KMS-11 (cell line): ENCODE results near the gene TBL1Y.

Experiments
- H2AFZ ChIP-seq: fragments of 200-600 bp; sonication (generic); 2 replicates; pipeline ENCODE4 v1.6.1; 2016; ENCODE audit warnings: antibody characterized with exemption, mixed run types, low read depth
- H3K27ac ChIP-seq: fragments of 200-600 bp; sonication (generic); 2 replicates; pipeline ENCODE4 v1.6.1; 2016; ENCODE audit warnings: mild to moderate bottlenecking, mixed run types
- H3K27me3 ChIP-seq: fragments of 200-600 bp; sonication (generic); 2 replicates; pipeline ENCODE4 v1.6.1; 2017; ENCODE audit warnings: mild to moderate bottlenecking, low read depth, mixed run types, moderate library complexity; ENCODE audit not compliant: insufficient read depth
- H3K36me3 ChIP-seq: fragments of 200-600 bp; sonication (generic); 2 replicates; pipeline ENCODE4 v1.6.1; 2017; ENCODE audit warnings: mild to moderate bottlenecking, mixed run types; ENCODE audit not compliant: insufficient read depth
- H3K4me1 ChIP-seq: fragments of 200-600 bp; sonication (generic); 2 replicates; pipeline ENCODE4 v1.6.1; 2016; ENCODE audit warnings: mild to moderate bottlenecking, low read depth, mixed run types; ENCODE audit not compliant: poor library complexity, severe bottlenecking
- H3K4me2 ChIP-seq: fragments of 200-600 bp; sonication (generic); 2 replicates; pipeline ENCODE4 v1.7.0; 2016; ENCODE audit warnings: mild to moderate bottlenecking, mixed run types
- H3K4me3 ChIP-seq: fragments of 200-600 bp; sonication (generic); IDR thresholded peaks from 2 replicates; pipeline ENCODE4 v1.6.1; 2017; ENCODE audit warnings: low read depth, low read length, mixed read lengths; ENCODE audit not compliant: insufficient read depth
- H3K79me2 ChIP-seq: fragments of 200-600 bp; sonication (generic); 2 replicates; pipeline ENCODE4 v1.6.1; 2016; ENCODE audit warnings: low read depth, mixed run types; ENCODE audit not compliant: insufficient read depth
- H3K9ac ChIP-seq: fragments of 200-600 bp; sonication (generic); 2 replicates; pipeline ENCODE4 v1.6.1; 2016; ENCODE audit warnings: mild to moderate bottlenecking, mixed run types
- H4K20me1 ChIP-seq: fragments of 200-600 bp; sonication (generic); 2 replicates; pipeline ENCODE4 v1.6.1; 2016; ENCODE audit warnings: mild to moderate bottlenecking, mixed run types; ENCODE audit not compliant: insufficient read depth
- CTCF ChIP-seq: fragments of 200-600 bp; sonication (generic); conservative IDR thresholded peaks from 2 replicates; pipeline ENCODE4 v1.6.1; 2017; ENCODE audit warnings: low read depth, mild to moderate bottlenecking, antibody characterized with exemption, low read length, moderate library complexity, mixed read lengths

Gene TBL1Y

GRCh38 chrY:6921061-6921460 lies 10.6 kb downstream of the TBL1Y start:
- Histone ChIP-seq H3K27ac (no peak overlapping the region), H4K20me1 (no peaks in the 10 kb centered on the region), H2AFZ (no peak overlapping the region), H3K79me2 (no peaks in the 10 kb centered on the region), H3K4me2 (no peak overlapping the region), H3K9ac (no peak overlapping the region), H3K4me1 (no peaks in the 10 kb centered on the region), H3K27me3 (no peaks in the 10 kb centered on the region), H3K36me3 (no peaks in the 10 kb centered on the region), H3K4me3 (no peak overlapping the region)
- TF ChIP-seq CTCF, result no peak

GRCh38 chrY:6928265-6928664 lies 17.8 kb downstream of the TBL1Y start:
- Histone ChIP-seq H3K9ac (no peak overlapping the region), H3K4me3 (no peak overlapping the region), H3K36me3 (no peaks in the 10 kb centered on the region), H3K27ac (no peak overlapping the region), H2AFZ (no peak overlapping the region), H3K79me2 (no peaks in the 10 kb centered on the region), H3K27me3 (no peaks in the 10 kb centered on the region), H3K4me1 (no peaks in the 10 kb centered on the region), H3K4me2 (no peak overlapping the region), H4K20me1 (no peaks in the 10 kb centered on the region)
- no peak for TF ChIP-seq CTCF

GRCh38 chrY:6929237-6929636 lies 18.7 kb downstream of the TBL1Y start:
- TF ChIP-seq CTCF, result no peak
- Histone ChIP-seq H3K27ac (no peak overlapping the region), H2AFZ (no peak overlapping the region), H3K4me1 (no peaks in the 10 kb centered on the region), H3K4me2 (no peak overlapping the region), H3K4me3 (no peak overlapping the region), H3K27me3 (no peaks in the 10 kb centered on the region), H3K9ac (no peak overlapping the region), H4K20me1 (no peaks in the 10 kb centered on the region), H3K79me2 (no peaks in the 10 kb centered on the region), H3K36me3 (no peaks in the 10 kb centered on the region)

- H3K79me2 ChIP-seq, result no peaks in the 10 kb centered on the region
- no peak overlapping the region for H3K9ac ChIP-seq
- H3K36me3 ChIP-seq, result no peaks in the 10 kb centered on the region
- H2AFZ ChIP-seq, result no peak overlapping the region
- no peak overlapping the region for H3K27ac ChIP-seq
- H3K4me3 ChIP-seq, result no peak overlapping the region
- H3K4me1 ChIP-seq, result no peaks in the 10 kb centered on the region
- no peaks in the 10 kb centered on the region for H4K20me1 ChIP-seq
- no peak overlapping the region for H3K4me2 ChIP-seq
- no peak for TF ChIP-seq CTCF
- no peaks in the 10 kb centered on the region for H3K27me3 ChIP-seq
Observed at GRCh38 chrY:6931779-6932396, 21.4 kb downstream of the TBL1Y start.
